ENCODE results near the gene SLC38A3.

Gene SLC38A3

DNA sequence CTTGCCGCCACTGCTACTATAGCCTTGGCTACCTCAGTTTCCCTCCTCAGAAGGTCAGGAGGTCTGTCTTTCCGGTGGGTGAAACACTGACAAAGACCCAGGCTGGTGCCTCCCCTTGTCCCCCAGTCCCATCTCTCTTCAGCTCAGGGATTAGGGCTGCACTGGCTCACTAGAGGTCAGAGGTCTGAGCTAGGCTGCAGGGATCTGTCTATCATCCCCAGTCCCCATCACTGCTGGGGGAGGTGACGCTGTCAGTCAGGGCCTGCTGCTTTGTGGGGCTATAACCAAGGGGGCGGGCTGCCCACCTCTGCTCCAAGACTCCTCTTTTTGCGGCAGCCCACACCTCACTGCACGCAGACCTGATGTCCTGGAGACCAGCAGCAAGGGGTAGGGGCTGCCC lies 36.3 kb upstream of the SLC38A3 start:
- TF ChIP-seq, protein P1, sequence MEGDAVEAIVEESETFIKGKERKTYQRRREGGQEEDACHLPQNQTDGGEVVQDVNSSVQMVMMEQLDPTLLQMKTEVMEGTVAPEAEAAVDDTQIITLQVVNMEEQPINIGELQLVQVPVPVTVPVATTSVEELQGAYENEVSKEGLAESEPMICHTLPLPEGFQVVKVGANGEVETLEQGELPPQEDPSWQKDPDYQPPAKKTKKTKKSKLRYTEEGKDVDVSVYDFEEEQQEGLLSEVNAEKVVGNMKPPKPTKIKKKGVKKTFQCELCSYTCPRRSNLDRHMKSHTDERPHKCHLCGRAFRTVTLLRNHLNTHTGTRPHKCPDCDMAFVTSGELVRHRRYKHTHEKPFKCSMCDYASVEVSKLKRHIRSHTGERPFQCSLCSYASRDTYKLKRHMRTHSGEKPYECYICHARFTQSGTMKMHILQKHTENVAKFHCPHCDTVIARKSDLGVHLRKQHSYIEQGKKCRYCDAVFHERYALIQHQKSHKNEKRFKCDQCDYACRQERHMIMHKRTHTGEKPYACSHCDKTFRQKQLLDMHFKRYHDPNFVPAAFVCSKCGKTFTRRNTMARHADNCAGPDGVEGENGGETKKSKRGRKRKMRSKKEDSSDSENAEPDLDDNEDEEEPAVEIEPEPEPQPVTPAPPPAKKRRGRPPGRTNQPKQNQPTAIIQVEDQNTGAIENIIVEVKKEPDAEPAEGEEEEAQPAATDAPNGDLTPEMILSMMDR (IDR thresholded peaks at IDR 0.05; ENCODE audit: borderline replicate concordance, control extremely low read depth, extremely low read depth, insufficient read depth, missing control alignments) = no peak
- in situ Hi-C loops (cut with MboI; ENCODE audit: low sequenced_read_pairs, unreplicated experiment) = no loop called here
- DNase-seq (ENCODE audit: low spot score) = no peak

DNA sequence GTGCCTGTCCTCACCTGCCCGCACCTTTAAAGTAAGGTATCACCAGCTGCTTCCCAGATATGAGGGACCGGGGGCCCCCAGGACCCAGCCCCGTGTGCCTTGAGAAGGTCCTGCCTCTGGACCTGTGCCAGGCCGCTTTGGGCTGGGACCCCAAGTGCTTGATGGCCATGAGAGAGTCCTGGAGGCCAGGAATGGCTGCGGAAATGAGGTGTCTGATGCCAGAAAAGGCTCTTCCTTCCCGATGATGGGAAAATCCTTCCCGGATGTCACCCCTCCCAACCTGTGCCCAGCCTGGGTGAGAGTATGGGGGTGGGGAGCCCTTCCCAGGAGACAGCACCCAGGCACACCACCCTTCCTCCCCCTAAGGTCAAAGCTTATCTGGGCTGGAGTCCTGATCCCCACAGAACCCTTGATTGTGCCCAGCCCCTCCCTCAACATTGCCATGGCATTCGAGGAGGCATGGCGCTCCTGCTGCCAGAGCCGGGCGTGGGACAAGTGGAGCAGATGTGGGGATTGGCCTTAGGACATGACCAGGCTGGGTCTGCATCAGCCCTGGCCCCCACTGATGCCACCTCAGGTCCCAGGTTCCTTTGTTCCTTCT lies 35.7 kb upstream of the SLC38A3 start:
- no peak for DNase-seq (ENCODE audit: low spot score)
- TF ChIP-seq, protein P1 (IDR thresholded peaks at IDR 0.05; ENCODE audit: borderline replicate concordance, control extremely low read depth, extremely low read depth, insufficient read depth, missing control alignments) = no peak
- in situ Hi-C loops (cut with MboI; ENCODE audit: low sequenced_read_pairs, unreplicated experiment) = no loop called here

DNA sequence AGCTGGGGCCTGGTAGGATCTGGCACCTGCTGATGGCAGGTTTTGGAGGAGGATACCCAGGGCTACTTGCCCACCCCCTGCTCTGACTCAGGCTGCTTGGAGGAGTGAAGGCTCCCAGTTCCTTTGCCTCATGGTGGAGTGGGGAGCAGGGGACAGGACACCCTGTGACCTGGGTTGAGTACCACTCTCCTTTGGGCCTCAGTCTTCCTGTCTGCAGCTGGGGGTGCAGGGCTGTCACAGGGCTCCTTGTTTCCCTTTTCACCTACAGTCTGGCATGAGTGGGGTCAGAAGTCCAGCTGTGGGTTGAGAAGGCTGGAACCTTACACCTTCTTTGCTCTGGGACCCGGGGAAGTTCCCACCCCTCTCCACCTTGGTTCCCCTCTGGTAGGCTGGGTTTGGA lies 35.2 kb upstream of the SLC38A3 start:
- TF ChIP-seq, protein P1 (IDR thresholded peaks at IDR 0.05; ENCODE audit: borderline replicate concordance, control extremely low read depth, extremely low read depth, insufficient read depth, missing control alignments) = no peak
- DNase-seq (ENCODE audit: low spot score) = no peak
- in situ Hi-C loops (cut with MboI; ENCODE audit: low sequenced_read_pairs, unreplicated experiment) = no loop called here

DNA sequence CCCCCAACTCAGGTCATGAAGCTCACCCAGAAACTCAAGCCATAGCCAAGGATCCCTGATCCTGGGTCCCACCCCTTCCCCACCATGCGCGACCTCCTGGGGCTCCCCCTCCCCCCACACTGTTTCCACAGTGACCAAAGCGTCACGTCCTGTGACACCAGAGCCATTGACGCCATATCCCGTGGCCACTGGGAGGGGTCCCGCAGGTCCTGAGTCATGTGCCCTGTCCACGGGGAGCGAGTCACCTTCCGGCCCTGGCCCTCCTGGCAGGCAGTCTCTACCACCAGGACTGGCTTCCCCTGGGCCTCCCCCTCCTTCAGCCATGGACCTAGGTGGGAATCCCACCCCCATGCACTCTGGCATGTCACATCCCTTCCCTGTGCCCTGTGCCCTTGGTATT lies 34.4 kb upstream of the SLC38A3 start:
- TF ChIP-seq, protein P1 (IDR thresholded peaks at IDR 0.05; ENCODE audit: borderline replicate concordance, control extremely low read depth, extremely low read depth, insufficient read depth, missing control alignments) = no peak
- in situ Hi-C loops (cut with MboI; ENCODE audit: low sequenced_read_pairs, unreplicated experiment) = no loop called here
- DNase-seq (ENCODE audit: low spot score) = no peak

DNA sequence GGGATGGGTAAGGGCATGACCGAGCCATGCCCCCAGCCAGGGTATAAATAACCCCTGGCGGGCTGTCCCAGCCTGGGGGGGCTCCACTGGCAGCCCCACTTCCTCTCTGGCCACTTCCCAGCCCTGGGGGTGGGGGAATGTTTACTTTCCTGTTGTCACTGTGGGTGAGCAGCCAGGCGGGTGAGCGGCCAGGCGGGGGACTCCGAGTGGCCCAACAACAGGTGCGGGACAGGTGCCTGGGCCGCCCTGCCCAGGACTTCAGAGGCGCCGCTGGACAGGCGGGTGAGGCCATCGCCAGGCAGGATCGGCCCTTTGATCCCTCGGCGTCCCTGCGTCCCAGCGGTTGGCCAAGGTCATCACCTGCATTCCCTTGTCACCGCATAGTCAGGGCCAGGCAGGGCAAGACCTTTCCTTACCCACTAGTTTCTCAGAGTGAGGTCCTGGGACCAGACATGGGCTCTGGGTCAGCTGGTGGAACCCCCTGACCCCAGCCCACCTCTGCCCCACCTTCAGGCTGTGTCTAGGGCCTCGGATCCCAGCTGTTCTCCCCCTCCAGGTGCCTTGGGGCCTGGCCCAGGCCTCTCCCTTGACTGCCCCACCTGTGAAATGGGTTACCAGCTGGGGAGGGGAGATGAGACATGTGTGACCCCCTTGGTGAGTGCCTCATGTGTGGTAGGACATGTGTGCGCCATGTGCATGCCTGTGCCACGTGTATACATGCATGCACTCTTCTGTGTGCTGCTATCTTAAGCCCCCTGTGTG lies 33.4 kb upstream of the SLC38A3 start:
- TF ChIP-seq, protein P1 (IDR thresholded peaks at IDR 0.05; ENCODE audit: borderline replicate concordance, control extremely low read depth, extremely low read depth, insufficient read depth, missing control alignments) = no peak
- no peak for DNase-seq (ENCODE audit: low spot score)
- in situ Hi-C loops (cut with MboI; ENCODE audit: low sequenced_read_pairs, unreplicated experiment) = no loop called here

DNA sequence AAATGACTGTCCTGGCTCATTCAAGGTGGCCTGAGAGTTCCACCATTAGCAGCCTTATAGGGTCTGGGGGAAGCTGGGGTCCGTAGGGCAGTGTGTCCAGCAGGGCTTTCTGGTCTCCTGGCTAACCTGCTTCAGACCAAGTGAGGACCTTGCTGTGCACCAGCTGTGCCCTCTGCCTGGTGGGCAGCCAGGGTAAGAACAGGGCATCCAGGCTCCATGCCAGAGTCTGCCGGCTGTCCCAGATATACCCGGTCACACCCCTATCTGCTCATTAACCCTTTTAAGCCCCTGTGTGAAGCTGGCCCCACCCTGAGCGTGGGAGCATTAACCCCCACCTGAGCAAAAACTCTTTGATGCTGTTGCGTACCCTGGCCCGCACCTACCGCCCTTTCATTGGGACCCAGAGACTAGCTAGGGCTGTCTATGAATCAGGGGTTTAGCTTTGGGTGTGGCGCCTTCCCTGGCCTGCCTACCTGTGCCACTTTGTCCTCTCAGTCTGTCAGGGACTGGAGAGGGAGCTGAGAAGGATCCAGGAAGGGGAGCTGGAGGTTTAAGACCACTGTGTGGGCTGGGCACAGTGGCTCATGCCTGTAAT lies 32.3 kb upstream of the SLC38A3 start:
- TF ChIP-seq, protein P1 (IDR thresholded peaks at IDR 0.05; ENCODE audit: borderline replicate concordance, control extremely low read depth, extremely low read depth, insufficient read depth, missing control alignments) = no peak
- in situ Hi-C loops (cut with MboI; ENCODE audit: low sequenced_read_pairs, unreplicated experiment) = no loop called here
- no peak for DNase-seq (ENCODE audit: low spot score)
